HG03442 (cell line): Measurements from ENCODE around the gene LAGE3.

ENCODE experiments used
- ATAC-seq: cut with Tn5 transposase; IDR thresholded peaks from one replicate; pipeline ENCODE4 v1.9.1; 2021; ENCODE audit warnings: mild to moderate bottlenecking, moderate library complexity; ENCODE audit not compliant: unreplicated experiment

The LAGE3 gene

GRCh38 chrX:154458954-154459778 lies 19.9 kb downstream of the LAGE3 start:
- no peak for ATAC-seq

- ATAC-seq, result peak; percentile 56
These were observed 20.7 kb downstream of the LAGE3 start, which contains the start of gene PLXNA3 for GRCh38 chrX:154458116-154458953. Gene PLXNA3 (plus strand): TSS chrX:154458281. CDS start chrX:154460184, 1,903 bp downstream.

GRCh38 chrX:154457491-154458115 lies 21.5 kb downstream of the LAGE3 start:
- ATAC-seq, result peak; percentile 34

GRCh38 chrX:154452823-154453222 lies 26.3 kb downstream of the LAGE3 start:
- no peak for ATAC-seq

GRCh38 chrX:154450312-154450711 lies 28.8 kb downstream of the LAGE3 start:
- no peak for ATAC-seq

GRCh38 chrX:154449618-154450017 lies 29.5 kb downstream of the LAGE3 start:
- ATAC-seq, result no peak

- ATAC-seq, result no peak
These were observed 30.6 kb downstream of the LAGE3 start for GRCh38 chrX:154448484-154448883.

GRCh38 chrX:154446430-154446829 lies 32.7 kb downstream of the LAGE3 start:
- ATAC-seq, result no peak

GRCh38 chrX:154445776-154446175 lies 33.3 kb downstream of the LAGE3 start:
- no peak for ATAC-seq

GRCh38 chrX:154444755-154445246 lies 34.3 kb downstream of the LAGE3 start:
- ATAC-seq, result no peak

- peak; percentile 79 for ATAC-seq
These were observed 34.9 kb downstream of the LAGE3 start, which contains the start of gene FAM50A for GRCh38 chrX:154443992-154444754. Gene FAM50A (plus strand): TSS chrX:154444141. CDS start chrX:154444236, 95 bp downstream.

GRCh38 chrX:154443479-154443910 lies 35.6 kb downstream of the LAGE3 start:
- ATAC-seq, result no peak

- no peak for ATAC-seq
These were observed 36.9 kb downstream of the LAGE3 start for GRCh38 chrX:154441984-154442707.

GRCh38 chrX:154441564-154441963 lies 37.5 kb downstream of the LAGE3 start:
- no peak for ATAC-seq

- ATAC-seq, result no peak
These were observed 38.3 kb downstream of the LAGE3 start for GRCh38 chrX:154440623-154441357.

- ATAC-seq, result no peak
These were observed 39.2 kb downstream of the LAGE3 start for GRCh38 chrX:154439841-154440240.

- no peak for ATAC-seq
These were observed 40.8 kb downstream of the LAGE3 start for GRCh38 chrX:154437971-154438893.
